Left ventricle myocardium inferior (tissue), 1 donor: ENCODE results near the gene RPN2. TPM values are rescaled to one million over a fixed set of nuclear protein-coding genes. Genes with fewer than 3 reads are reported as not detected.

Source experiments
- DNase-seq: peaks from one replicate; pipeline ENCODE4 v3.0.0-alpha.2; 2020
- H3K27ac ChIP-seq: fragments of 200-600 bp; replicated peaks from 2 replicates; pipeline ENCODE4 v1.8.0; 2021
- H3K27me3 ChIP-seq: fragments of 200-600 bp; 2 replicates; pipeline ENCODE4 v1.8.0; 2021; ENCODE audit warnings: low read depth
- H3K36me3 ChIP-seq: fragments of 200-600 bp; 2 replicates; pipeline ENCODE4 v1.8.0; 2021
- H3K4me1 ChIP-seq: fragments of 200-600 bp; 2 replicates; pipeline ENCODE4 v1.8.0; 2021
- H3K4me3 ChIP-seq: fragments of 200-600 bp; 2 replicates; pipeline ENCODE4 v1.8.0; 2021; ENCODE audit warnings: mild to moderate bottlenecking, moderate library complexity
- H3K9me3 ChIP-seq: fragments of 200-600 bp; replicated peaks from 2 replicates; pipeline ENCODE4 v1.8.0; 2021
- intact Hi-C: fragments of 100-400 bp; cut with micrococcal nuclease; formaldehyde crosslinking; loops from one replicate; pipeline ENCODE4 v1.11.0; 2022
- total RNA-seq: library from RNA; stranded (reverse); fragmentation: NEBNext Ultra II Directional; extraction: Animal tissue kit (Norgen Biotek cat#: 25700); gene quantifications from one replicate; pipeline ENCODE4 v1.2.1, GENCODE V29; 2021
- TF ChIP-seq, protein P1 (sequence below): fragments of 200-600 bp; IDR thresholded peaks from 2 replicates; pipeline ENCODE4 v1.8.0; 2021; ENCODE audit warnings: antibody characterized with exemption, mild to moderate bottlenecking, borderline replicate concordance
- donor health status: DM: no; HTN: yes; CAD: no; lungs with severe emphysema.

RPN2 gene
- total RNA-seq, 1 donor from 2014 or later: 81.4 TPM

GRCh38 chr20:37237656-37238055 lies 58.5 kb downstream of the RPN2 start:
- Histone ChIP-seq H3K4me1 (peaks cover 40% of the 10 kb centered on the region), H3K27me3 (no peaks in the 10 kb centered on the region), H3K36me3 (peaks cover 81% of the 10 kb centered on the region), H3K9me3 (no peaks in the 10 kb centered on the region), H3K4me3 (no peak overlapping the region), H3K27ac (no peak overlapping the region)
- TF ChIP-seq, protein P1, sequence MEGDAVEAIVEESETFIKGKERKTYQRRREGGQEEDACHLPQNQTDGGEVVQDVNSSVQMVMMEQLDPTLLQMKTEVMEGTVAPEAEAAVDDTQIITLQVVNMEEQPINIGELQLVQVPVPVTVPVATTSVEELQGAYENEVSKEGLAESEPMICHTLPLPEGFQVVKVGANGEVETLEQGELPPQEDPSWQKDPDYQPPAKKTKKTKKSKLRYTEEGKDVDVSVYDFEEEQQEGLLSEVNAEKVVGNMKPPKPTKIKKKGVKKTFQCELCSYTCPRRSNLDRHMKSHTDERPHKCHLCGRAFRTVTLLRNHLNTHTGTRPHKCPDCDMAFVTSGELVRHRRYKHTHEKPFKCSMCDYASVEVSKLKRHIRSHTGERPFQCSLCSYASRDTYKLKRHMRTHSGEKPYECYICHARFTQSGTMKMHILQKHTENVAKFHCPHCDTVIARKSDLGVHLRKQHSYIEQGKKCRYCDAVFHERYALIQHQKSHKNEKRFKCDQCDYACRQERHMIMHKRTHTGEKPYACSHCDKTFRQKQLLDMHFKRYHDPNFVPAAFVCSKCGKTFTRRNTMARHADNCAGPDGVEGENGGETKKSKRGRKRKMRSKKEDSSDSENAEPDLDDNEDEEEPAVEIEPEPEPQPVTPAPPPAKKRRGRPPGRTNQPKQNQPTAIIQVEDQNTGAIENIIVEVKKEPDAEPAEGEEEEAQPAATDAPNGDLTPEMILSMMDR: no peak
- intact Hi-C loops: no loop called here
- DNase-seq: no peak

- Histone ChIP-seq H3K4me3 (no peak overlapping the region), H3K36me3 (peaks cover 79% of the 10 kb centered on the region), H3K27me3 (no peaks in the 10 kb centered on the region), H3K9me3 (no peaks in the 10 kb centered on the region), H3K4me1 (peaks cover 45% of the 10 kb centered on the region), H3K27ac (no peak overlapping the region)
- DNase-seq: no peak
- intact Hi-C loops: no loop called here
- TF ChIP-seq, protein P1: no peak
Measured at GRCh38 chr20:37238426-37238825, 59.3 kb downstream of the RPN2 start.

- Histone ChIP-seq H3K4me3 (no peak overlapping the region), H3K27me3 (no peaks in the 10 kb centered on the region), H3K36me3 (peaks cover 73% of the 10 kb centered on the region), H3K9me3 (no peaks in the 10 kb centered on the region), H3K4me1 (peaks cover 50% of the 10 kb centered on the region), H3K27ac (no peak overlapping the region)
- intact Hi-C loops: no loop called here
- no peak for DNase-seq
- TF ChIP-seq, protein P1: no peak
Measured at GRCh38 chr20:37238935-37239451, 59.9 kb downstream of the RPN2 start.

DNA sequence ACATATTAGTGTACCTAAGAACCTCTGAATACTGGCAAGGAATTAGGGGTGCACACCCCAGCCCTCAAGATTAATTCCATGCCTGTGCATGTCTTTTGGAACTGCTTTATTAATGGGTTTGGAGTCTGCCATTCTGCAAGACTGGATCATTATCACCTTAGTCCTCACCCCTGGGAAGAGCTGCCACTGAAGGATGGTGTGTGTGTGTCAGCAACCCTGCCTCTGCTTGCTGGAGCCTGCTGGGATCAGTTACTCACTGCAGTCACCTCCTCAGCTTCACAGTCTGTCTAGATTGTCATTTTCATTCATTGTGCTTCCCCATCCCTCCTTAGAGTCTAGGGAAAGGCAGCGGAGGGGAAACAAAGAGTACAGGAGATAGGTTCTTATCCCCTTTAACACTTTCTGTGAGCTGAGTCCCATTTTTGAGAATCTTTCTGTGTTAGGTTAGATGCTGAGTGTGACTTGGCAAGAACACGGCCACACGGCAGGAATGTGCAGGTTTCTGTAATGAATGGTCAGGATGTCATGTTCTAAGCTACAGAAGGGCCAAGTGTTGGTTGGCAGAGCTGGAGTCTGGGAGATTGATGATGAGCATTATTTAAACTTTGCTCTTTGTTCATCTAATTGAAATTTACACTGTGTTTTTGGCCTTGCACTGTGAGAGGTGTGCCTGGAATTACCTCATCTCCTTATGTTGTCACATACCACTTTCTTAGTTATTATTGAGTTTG lies 61.4 kb downstream of the RPN2 start:
- H3K4me1 ChIP-seq: peaks cover 49% of the 10 kb centered on the region
- peaks cover 59% of the 10 kb centered on the region for H3K36me3 ChIP-seq
- H3K27ac ChIP-seq: no peak overlapping the region
- no peaks in the 10 kb centered on the region for H3K27me3 ChIP-seq
- TF ChIP-seq, protein P1: no peak
- no peak overlapping the region for H3K4me3 ChIP-seq
- intact Hi-C loops: no loop called here
- H3K9me3 ChIP-seq: no peaks in the 10 kb centered on the region
- DNase-seq: no peak

DNA sequence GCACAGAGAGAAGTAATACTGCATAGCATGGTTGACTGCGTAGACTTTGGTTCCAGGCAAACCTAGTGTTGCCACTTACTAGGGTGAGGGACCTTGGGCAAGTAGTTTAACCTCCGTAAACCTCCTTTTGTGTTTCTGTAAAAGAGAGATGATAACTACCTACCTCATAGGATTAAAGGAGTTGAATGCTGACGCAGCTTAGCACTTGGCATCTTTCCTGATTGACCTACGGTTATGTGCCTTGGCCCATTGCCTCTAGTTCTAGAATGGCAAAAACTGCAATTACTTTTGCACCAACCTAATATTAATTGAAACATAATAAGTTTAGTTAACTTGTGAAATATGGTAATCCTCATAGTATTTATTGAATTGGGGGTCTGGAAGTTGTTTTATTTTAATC lies 63.4 kb downstream of the RPN2 start:
- Histone ChIP-seq H3K4me3 (no peak overlapping the region), H3K36me3 (peaks cover 40% of the 10 kb centered on the region), H3K4me1 (peaks cover 31% of the 10 kb centered on the region), H3K27me3 (no peaks in the 10 kb centered on the region), H3K27ac (no peak overlapping the region), H3K9me3 (no peaks in the 10 kb centered on the region)
- intact Hi-C loops: no loop called here
- TF ChIP-seq, protein P1: no peak
- no peak for DNase-seq
